Liver (tissue), 3 donors: ENCODE measurements around the gene DNAJC6.

ENCODE experiments used
- ATF3 ChIP-seq: IDR thresholded peaks from 2 replicates; pipeline ENCODE4 v1.6.1; 2016; ENCODE audit warnings: antibody characterized with exemption
- CTCF ChIP-seq: fragments of 150-350 bp; IDR thresholded peaks from 2 replicates; pipeline ENCODE4 v1.5.1; 2017; ENCODE audit warnings: improper control_type of control experiment, low read depth, low read length; ENCODE audit not compliant: missing input control
- RXRA ChIP-seq, 2 donors: IDR thresholded peaks; 2 replicates each; pipeline ENCODE4 v1.6.1; 2017 to 2018; ENCODE audit warnings: antibody characterized with exemption in 2 of 2, mild to moderate bottlenecking in 1 of 2
- SP1 ChIP-seq: IDR thresholded peaks from 2 replicates; pipeline ENCODE4 v1.6.1; 2018; ENCODE audit warnings: antibody characterized with exemption, mild to moderate bottlenecking
- TF ChIP-seq, protein P1 (sequence below): IDR thresholded peaks from 2 replicates; pipeline ENCODE4 v1.6.1; 2016; ENCODE audit warnings: antibody characterized with exemption
- donor health status: healthy.
- donor health status: healthy.

DNA sequence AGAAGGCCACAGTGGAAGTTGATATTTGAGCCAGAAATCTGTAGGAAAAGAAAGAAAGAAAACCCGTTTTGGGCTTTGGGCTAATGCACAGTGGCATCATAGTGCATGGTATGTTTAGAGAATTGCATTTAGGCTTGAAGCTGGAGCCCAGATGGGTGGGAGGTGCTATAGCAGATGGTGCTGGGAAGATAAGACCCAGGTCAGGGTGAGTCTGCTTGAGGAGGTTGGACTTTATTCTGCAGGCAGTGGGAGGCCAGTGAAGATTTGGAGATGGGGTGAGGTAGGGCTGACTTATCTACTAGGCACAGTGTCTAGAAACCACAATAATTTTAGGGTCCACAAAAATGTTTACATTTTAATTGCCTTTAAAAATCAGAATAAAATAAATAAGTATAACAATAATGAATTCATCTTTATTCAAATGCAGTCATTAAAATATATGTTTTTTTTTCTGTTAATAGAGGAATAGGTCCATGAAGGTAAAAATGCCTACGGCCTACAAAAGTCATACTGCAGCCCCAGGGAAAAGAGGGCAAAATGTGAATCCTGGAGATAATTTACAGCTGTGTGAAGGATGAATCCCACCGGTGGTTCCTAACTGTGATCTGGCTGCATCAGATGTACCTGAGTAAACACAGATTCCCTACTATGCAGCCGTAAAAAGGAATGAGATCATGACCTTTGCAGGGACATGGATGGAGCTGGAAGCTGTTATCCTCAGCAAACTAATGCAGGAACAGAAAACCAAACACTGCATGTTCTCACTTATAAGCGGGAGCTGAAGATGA is 8.7 kb downstream of the DNAJC6 start:
- TF ChIP-seq CTCF (no peak), RXRA (IDR thresholded peaks at IDR 0.05) (no peak), SP1 (no peak), ATF3 (no peak)
- TF ChIP-seq, protein P1, sequence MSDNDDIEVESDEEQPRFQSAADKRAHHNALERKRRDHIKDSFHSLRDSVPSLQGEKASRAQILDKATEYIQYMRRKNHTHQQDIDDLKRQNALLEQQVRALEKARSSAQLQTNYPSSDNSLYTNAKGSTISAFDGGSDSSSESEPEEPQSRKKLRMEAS: no peak
